K562 (cell line): ENCODE results near the gene ADAM15. TPM values are rescaled to one million over a fixed set of nuclear protein-coding genes. Genes with fewer than 3 reads are reported as not detected.

ENCODE experiments used
- ATAC-seq: fragments of 200-7000 bp; cut with Tn5 transposase; 3 replicates; pipeline ENCODE4 v1.9.1; 2020; ENCODE audit warnings: moderate library complexity
- BruUV-seq: library from RNA; stranded (reverse); fragments of 400-500 nt; replicated peaks from 2 replicates; lab custom pipeline; 2021; lab: Mats Ljungman, UMichigan
- CTCF ChIA-PET: fragments of 300-600 bp; formaldehyde crosslinking; extraction: SDS; loops from one replicate; lab custom pipeline; 2021; ENCODE audit warnings: low intra/inter-chr PET ratio; lab: Yijun Ruan, JAX
- POLR2A ChIA-PET: fragments of 300-600, 350-650 bp; sonication (Branson Sonifier 250); formaldehyde crosslinking; extraction: SDS; loops from one replicate; lab custom pipeline; 2021; ENCODE audit warnings: antibody characterized with exemption, inconsistent platforms; lab: Yijun Ruan, JAX
- DNase-seq, 4 experiments: peaks; one replicate each; pipeline versions ENCODE4 v3.0.0 to v3.0.0-alpha.2; 2011 to 2018; ENCODE audit warnings: low spot score in 3 of 4, mixed read lengths in 3 of 4; ENCODE audit errors: extremely low read depth in 1 of 4
- FAIRE-seq: peaks from 2 replicates; lab custom pipeline; 2011; peaks lifted over from hg19 to GRCh38; lab: Jason Lieb, UNC
- H2AFZ ChIP-seq: 2 replicates; pipeline ENCODE4 v1.6.0; 2011; ENCODE audit warnings: low read depth, low read length, control low read depth, inconsistent platforms
- H3K27ac ChIP-seq: fragments of 200-600 bp; 3 replicates; pipeline ENCODE4 v1.8.0; 2011; ENCODE audit warnings: low read depth, mild to moderate bottlenecking, control low read depth, inconsistent platforms, low read length, moderate library complexity, mixed read lengths; ENCODE audit errors: extremely low read depth
- H3K27me3 ChIP-seq, 2 experiments: fragments of 300-600 bp in 1 of 2; 2 replicates in 1 of 2; 3 replicates in 1 of 2; pipeline versions ENCODE4 v1.6.0 to v1.8.0; 2011; ENCODE audit warnings: inconsistent platforms in 2 of 2, low read length in 2 of 2, mild to moderate bottlenecking in 1 of 2, mixed read lengths in 1 of 2, moderate library complexity in 1 of 2; ENCODE audit not compliant: control insufficient read depth in 2 of 2, insufficient read depth in 2 of 2
- H3K36me3 ChIP-seq: fragments of 300-600 bp; 3 replicates; pipeline ENCODE4 v1.8.0; 2011; ENCODE audit warnings: mild to moderate bottlenecking, low read length, inconsistent platforms; ENCODE audit not compliant: control insufficient read depth, insufficient read depth
- H3K4me1 ChIP-seq, 2 experiments: fragments of 200-600 bp in 1 of 2; replicated peaks in 1 of 2; 2 replicates in 1 of 2; 3 replicates in 1 of 2; pipeline versions ENCODE4 v1.5.1 to v1.8.0; 2011; ENCODE audit warnings: inconsistent platforms in 2 of 2, low read length in 2 of 2, mild to moderate bottlenecking in 1 of 2, mixed read lengths in 1 of 2, moderate library complexity in 1 of 2; ENCODE audit not compliant: control insufficient read depth in 2 of 2, insufficient read depth in 2 of 2
- H3K4me2 ChIP-seq: 2 replicates; pipeline ENCODE4 v1.6.1; 2011; ENCODE audit warnings: low read length, control low read depth, inconsistent platforms, mixed read lengths; ENCODE audit not compliant: insufficient read depth
- H3K4me3 ChIP-seq: fragments of 200-600 bp; sonication (generic), shearing (Covaris generic); 2 replicates; pipeline ENCODE4 v1.5.1; 2016; ENCODE audit warnings: control low read depth, inconsistent platforms
- H3K79me2 ChIP-seq: fragments of 200-600 bp; 3 replicates; pipeline ENCODE4 v1.8.0; 2011; ENCODE audit warnings: low read length, inconsistent platforms; ENCODE audit not compliant: control insufficient read depth, insufficient read depth
- H3K9ac ChIP-seq, 2 experiments: 2 replicates each; pipeline versions ENCODE4 v1.6.0 to v1.6.1; 2011; ENCODE audit warnings: low read depth in 2 of 2, low read length in 2 of 2, control low read depth in 1 of 2, inconsistent platforms in 1 of 2, mild to moderate bottlenecking in 1 of 2, mixed read lengths in 1 of 2; ENCODE audit not compliant: insufficient read depth in 1 of 2
- H3K9me1 ChIP-seq: one replicate; pipeline ENCODE4 v1.6.0; 2011; ENCODE audit warnings: inconsistent platforms, mild to moderate bottlenecking, low read length, moderate library complexity; ENCODE audit not compliant: control insufficient read depth, insufficient read depth
- H3K9me3 ChIP-seq: replicated peaks from 2 replicates; pipeline ENCODE4 v1.5.1; 2011; ENCODE audit warnings: low read depth, low read length, inconsistent platforms; ENCODE audit not compliant: control insufficient read depth, insufficient read depth
- H4K20me1 ChIP-seq: replicated peaks from 2 replicates; pipeline ENCODE4 v1.6.1; 2011; ENCODE audit warnings: low read length, inconsistent platforms, mixed read lengths; ENCODE audit not compliant: control insufficient read depth, insufficient read depth
- MTA2 ChIP-seq: fragments of 450-650 bp; IDR thresholded peaks from 2 replicates; pipeline ENCODE4 v1.6.1; 2016; ENCODE audit warnings: low read depth
- POLR3G ChIP-seq: IDR thresholded peaks from 2 replicates; pipeline ENCODE4 v1.6.1; 2011; ENCODE audit not compliant: insufficient read length, insufficient replicate concordance; ENCODE audit errors: extremely low read depth
- SPI1 ChIP-seq: IDR thresholded peaks from 2 replicates; pipeline ENCODE4 v1.6.1; 2011; ENCODE audit warnings: low read depth, low read length, control low read depth, borderline replicate concordance
- TBL1XR1 ChIP-seq, 2 experiments: IDR thresholded peaks; 2 replicates each; pipeline ENCODE4 v1.6.1; 2012; ENCODE audit warnings: improper control_type of control experiment in 2 of 2, low read length in 2 of 2, mild to moderate bottlenecking in 1 of 2
- WGBS: fragments of 100-300 bp; shearing (Covaris generic); methylation state at CpG from one replicate; pipeline ENCODE4 v1.1.6; 2016; ENCODE audit warnings: low coverage, mixed read lengths; ENCODE audit not compliant: insufficient coverage; ENCODE audit errors: missing lambda C conversion rate; 5-methylcytosine and 5-hydroxymethylcytosine counted together
- in situ Hi-C: fragments of 300-500 bp; cut with MboI; formaldehyde crosslinking; loops from 4 replicates; pipeline ENCODE4 v1.15.0; 2018; ENCODE audit warnings: inconsistent platforms, mixed read lengths
- intact Hi-C: fragments of 100-400 bp; cut with micrococcal nuclease; formaldehyde crosslinking; loops from 2 replicates; pipeline ENCODE4 v1.14.2; 2022
- polyA plus RNA-seq, 8 experiments: library from polyadenylated mRNA; depleted of rRNA in 4 of 8; stranded (reverse) in 5 of 8; unstranded in 3 of 8; fragments of >200 nt; fragmentation: Nextera tagmentation in 2 of 8; fragmentation: Illumina TruSeq in 1 of 8; extraction: Ambion mirVana in 2 of 8; extraction: Trizol in 1 of 8; gene quantifications; 2 replicates each; pipeline versions ENCODE4 v1.2.1 to v1.2.3, GENCODE V29; 2011 to 2014; ENCODE audit warnings: inconsistent platforms in 1 of 8, missing spikeins in 1 of 8
- total RNA-seq, 7 experiments: library from RNA; depleted of rRNA in 6 of 7; stranded (reverse); fragments of >200 nt in 6 of 7; fragmentation: Illumina TruSeq in 2 of 7; extraction: Trizol in 2 of 7; gene quantifications; 2 replicates each; pipeline versions ENCODE4 v1.2.1 to v1.2.3, GENCODE V29; 2011 to 2021; ENCODE audit warnings: low replicate concordance in 1 of 7
- TF ChIP-seq, protein P1 (sequence below), 3 experiments: fragments of 200-800 bp in 1 of 3; sonication (Bioruptor generic) in 1 of 3; sonication (generic) in 1 of 3; formaldehyde crosslinking in 1 of 3; IDR thresholded peaks; 2 replicates each; pipeline versions ENCODE4 v1.6.1 to v1.8.0; 2016 to 2022; ENCODE audit warnings: mild to moderate bottlenecking in 2 of 3, missing compliant biosample characterization in 2 of 3, missing genetic modification characterization in 2 of 3, missing genetic modification reagents in 1 of 3
- TF ChIP-seq, protein P2 (sequence below): fragments of 450-650 bp; formaldehyde crosslinking; IDR thresholded peaks from 2 replicates; pipeline ENCODE4 v1.4.0; 2020; ENCODE audit warnings: mild to moderate bottlenecking, moderate library complexity

The ADAM15 gene
- total and polyA plus RNA-seq, 9 of the 15 experiments (the other 6 are each of a cell fraction or from before 2014, with no cell fraction given), result 0.69 to 72.3 (median 32.8) TPM

DNA sequence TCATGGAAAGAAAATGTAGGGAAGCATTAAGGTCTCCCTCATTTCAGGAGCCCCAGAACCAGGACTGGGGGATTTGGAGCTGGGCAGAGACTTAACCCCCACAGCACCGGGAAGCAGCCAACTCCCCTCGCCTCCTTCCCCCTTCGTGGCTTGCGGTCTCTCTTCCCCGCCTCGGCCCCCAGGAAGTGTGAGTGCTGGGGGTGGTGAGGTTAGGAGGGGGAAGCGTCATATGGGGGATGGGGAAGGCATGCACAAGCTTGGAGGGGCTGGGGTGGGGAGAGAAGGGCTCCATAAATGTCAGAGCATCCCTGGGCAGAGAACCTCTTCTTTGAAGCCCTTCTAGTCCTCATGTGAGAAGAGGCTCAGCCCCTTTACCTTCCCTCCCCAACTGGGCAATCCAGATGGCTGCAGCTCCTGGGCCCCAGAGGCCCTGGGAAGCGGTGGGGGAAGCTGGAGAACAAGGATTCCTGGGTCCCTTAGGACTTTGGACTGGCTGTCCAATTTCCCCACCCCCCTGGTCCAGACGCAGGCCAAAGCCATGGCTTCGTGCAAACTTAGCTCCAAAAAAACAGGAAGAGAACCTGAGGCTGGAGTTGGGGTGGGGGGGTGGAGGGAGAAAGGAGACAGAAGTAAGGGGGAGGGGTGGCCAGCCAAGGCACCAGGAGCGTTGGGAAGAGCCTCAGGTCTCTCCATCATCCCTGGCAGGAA, 40.8 kb upstream of the ADAM15 start:
- Histone ChIP-seq H3K4me1 (peaks cover 81 to 86% of the 10 kb centered on the region in 2 experiments), H3K9me3 (no peaks in the 10 kb centered on the region), H3K27me3 (no peaks in the 10 kb centered on the region), H3K79me2 (peaks cover 82% of the 10 kb centered on the region), H4K20me1 (peaks cover 3% of the 10 kb centered on the region), H3K9ac (peak overlapping the region in 1 of 2 experiments; percentile 85; a peak in 1 of 4 replicates), H3K36me3 (peaks cover 74% of the 10 kb centered on the region; the same call in 2 of the 3 replicates), H3K4me3 (no peak overlapping the region), H2AFZ (no peak overlapping the region), H3K9me1 (no peaks in the 10 kb centered on the region), H3K27ac (no peak overlapping the region; the same call in 2 of the 3 replicates), H3K4me2 (no peak overlapping the region)
- no peak for FAIRE-seq
- TF ChIP-seq, protein P1, sequence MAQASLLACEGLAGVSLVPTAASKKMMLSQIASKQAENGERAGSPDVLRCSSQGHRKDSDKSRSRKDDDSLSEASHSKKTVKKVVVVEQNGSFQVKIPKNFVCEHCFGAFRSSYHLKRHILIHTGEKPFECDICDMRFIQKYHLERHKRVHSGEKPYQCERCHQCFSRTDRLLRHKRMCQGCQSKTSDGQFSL (CRISPR knock-in tag; IDR thresholded peaks at IDR 0.05), result no peak
- TF ChIP-seq, protein P1 (tag; IDR thresholded peaks at IDR 0.05), result peak in 1 of 2 experiments; percentile 61; a peak in 1 of 4 replicates
- TF ChIP-seq SPI1, result peak; percentile 49; the same call in 1 of the 2 replicates
- no peak for TF ChIP-seq POLR3G
- no peak for TF ChIP-seq TBL1XR1 (IDR thresholded peaks at IDR 0.05; ENCODE audit: low read length in 2 of 2)
- TF ChIP-seq, protein P2, sequence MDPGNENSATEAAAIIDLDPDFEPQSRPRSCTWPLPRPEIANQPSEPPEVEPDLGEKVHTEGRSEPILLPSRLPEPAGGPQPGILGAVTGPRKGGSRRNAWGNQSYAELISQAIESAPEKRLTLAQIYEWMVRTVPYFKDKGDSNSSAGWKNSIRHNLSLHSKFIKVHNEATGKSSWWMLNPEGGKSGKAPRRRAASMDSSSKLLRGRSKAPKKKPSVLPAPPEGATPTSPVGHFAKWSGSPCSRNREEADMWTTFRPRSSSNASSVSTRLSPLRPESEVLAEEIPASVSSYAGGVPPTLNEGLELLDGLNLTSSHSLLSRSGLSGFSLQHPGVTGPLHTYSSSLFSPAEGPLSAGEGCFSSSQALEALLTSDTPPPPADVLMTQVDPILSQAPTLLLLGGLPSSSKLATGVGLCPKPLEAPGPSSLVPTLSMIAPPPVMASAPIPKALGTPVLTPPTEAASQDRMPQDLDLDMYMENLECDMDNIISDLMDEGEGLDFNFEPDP (CRISPR knock-in tag), result no peak
- TF ChIP-seq MTA2, result no peak
- intact Hi-C loops (no loop called here), in situ Hi-C loops (no loop called here)
- no peak for DNase-seq
- ChIA-PET POLR2A (interaction anchor here (0.7 to 1.3 kb wide), 2 partner anchors 9 to 41 kb away, joined by 5 read pairs; partner anchors contain the start of gene ADAM15), CTCF (no interaction called here)
- no peak for ATAC-seq
- BruUV-seq, result no TSS peak
- WGBS, result 16% methylated on average over 8 of the region's 11 CpGs
